ENCODE data around the gene FAM107B. TPM values are rescaled to one million over a fixed set of nuclear protein-coding genes. Genes with fewer than 3 reads are reported as not detected.

FAM107B gene
- total and polyA plus RNA-seq, 2 experiments from 2014 or later = 85.5 to 85.9 TPM

DNA sequence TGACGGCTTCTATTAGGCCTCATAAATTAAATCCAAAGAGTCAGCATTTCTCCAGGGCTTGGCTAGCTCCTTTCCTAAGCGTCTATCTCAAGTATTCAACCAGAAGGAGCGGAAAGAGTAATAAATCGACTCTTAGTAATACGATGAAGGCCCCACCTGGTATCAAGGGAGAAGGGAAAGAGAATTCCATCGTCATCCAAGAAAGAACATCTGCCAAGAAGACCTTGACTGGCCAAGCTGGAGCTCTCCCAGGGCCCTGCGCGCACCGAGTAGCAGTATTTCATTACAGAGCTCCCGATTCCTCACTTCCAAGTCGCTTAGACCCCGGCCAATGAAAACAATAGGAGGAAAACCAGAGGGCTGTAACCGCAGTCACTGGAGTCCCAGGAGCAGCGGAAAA, 266.0 kb downstream of the FAM107B start:
- 97% methylated on average over 14 of the region's 14 CpGs for WGBS (ENCODE audit: low lambda C conversion rate, missing lambda C conversion rate)

DNA sequence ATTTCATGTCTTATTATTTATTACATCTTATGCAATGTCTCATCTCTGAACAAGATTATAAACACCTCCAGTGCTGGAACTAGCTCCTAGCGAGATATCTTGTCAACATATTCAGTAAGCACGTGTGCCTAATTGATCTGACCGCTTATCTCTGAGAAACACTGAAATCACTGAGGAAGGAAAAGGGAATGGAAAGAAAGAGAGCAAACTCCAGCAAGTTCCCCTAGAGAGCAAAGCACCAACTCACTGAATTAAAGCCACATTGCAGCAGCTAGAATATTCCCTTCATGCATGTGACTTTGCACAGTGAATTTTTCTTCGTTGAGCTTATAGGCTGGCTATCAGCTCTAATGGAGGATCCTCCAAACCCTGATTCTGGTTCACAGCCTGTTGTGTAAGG, 266.9 kb downstream of the FAM107B start:
- Histone ChIP-seq H3K4me3 (no peak overlapping the region), H2AFZ (no peak overlapping the region), H3K27ac (no peak overlapping the region), H3K79me2 (no peaks in the 10 kb centered on the region), H4K20me1 (ENCODE audit: insufficient read depth, poor library complexity, severe bottlenecking) (no peaks in the 10 kb centered on the region), H3K9me3 (ENCODE audit: low read depth) (peaks cover 3% of the 10 kb centered on the region), H3K27me3 (no peaks in the 10 kb centered on the region), H3K36me3 (replicated peaks; ENCODE audit: insufficient read depth, low read depth) (peaks cover 2% of the 10 kb centered on the region), H3K4me2 (no peak overlapping the region), H3K9me2 (replicated peaks; ENCODE audit: insufficient read depth) (no peaks in the 10 kb centered on the region), H3K4me1 (ENCODE audit: insufficient read depth) (no peaks in the 10 kb centered on the region)
- 79% methylated on average over 4 of the region's 4 CpGs for WGBS (ENCODE audit: low lambda C conversion rate, missing lambda C conversion rate)
- DNase-seq (ENCODE audit: low spot score) = no peak
- TF ChIP-seq EZH2 (IDR thresholded peaks at IDR 0.05; ENCODE audit: borderline replicate concordance) = no peak

More for the DNA sequence above, 266.0 kb downstream of the FAM107B start:
- Histone ChIP-seq H3K79me2 (no peaks in the 10 kb centered on the region), H3K4me3 (no peak overlapping the region), H3K27ac (no peak overlapping the region), H3K4me2 (no peak overlapping the region), H3K27me3 (no peaks in the 10 kb centered on the region), H3K36me3 (replicated peaks; ENCODE audit: insufficient read depth, low read depth) (peaks cover 2% of the 10 kb centered on the region), H4K20me1 (ENCODE audit: insufficient read depth, poor library complexity, severe bottlenecking) (no peaks in the 10 kb centered on the region), H2AFZ (no peak overlapping the region), H3K9me2 (replicated peaks; ENCODE audit: insufficient read depth) (no peaks in the 10 kb centered on the region), H3K4me1 (ENCODE audit: insufficient read depth) (no peaks in the 10 kb centered on the region), H3K9me3 (ENCODE audit: low read depth) (peaks cover 3% of the 10 kb centered on the region)
- TF ChIP-seq EZH2 (IDR thresholded peaks at IDR 0.05; ENCODE audit: borderline replicate concordance) (no peak), EZH2phosphoT487 (IDR thresholded peaks at IDR 0.05; ENCODE audit: low read depth, severe bottlenecking, unreplicated experiment) (no peak)
- TF ChIP-seq, protein P1, sequence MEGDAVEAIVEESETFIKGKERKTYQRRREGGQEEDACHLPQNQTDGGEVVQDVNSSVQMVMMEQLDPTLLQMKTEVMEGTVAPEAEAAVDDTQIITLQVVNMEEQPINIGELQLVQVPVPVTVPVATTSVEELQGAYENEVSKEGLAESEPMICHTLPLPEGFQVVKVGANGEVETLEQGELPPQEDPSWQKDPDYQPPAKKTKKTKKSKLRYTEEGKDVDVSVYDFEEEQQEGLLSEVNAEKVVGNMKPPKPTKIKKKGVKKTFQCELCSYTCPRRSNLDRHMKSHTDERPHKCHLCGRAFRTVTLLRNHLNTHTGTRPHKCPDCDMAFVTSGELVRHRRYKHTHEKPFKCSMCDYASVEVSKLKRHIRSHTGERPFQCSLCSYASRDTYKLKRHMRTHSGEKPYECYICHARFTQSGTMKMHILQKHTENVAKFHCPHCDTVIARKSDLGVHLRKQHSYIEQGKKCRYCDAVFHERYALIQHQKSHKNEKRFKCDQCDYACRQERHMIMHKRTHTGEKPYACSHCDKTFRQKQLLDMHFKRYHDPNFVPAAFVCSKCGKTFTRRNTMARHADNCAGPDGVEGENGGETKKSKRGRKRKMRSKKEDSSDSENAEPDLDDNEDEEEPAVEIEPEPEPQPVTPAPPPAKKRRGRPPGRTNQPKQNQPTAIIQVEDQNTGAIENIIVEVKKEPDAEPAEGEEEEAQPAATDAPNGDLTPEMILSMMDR (IDR thresholded peaks at IDR 0.05; ENCODE audit: poor library complexity) = no peak
- no peak for DNase-seq (ENCODE audit: low spot score)

DNA sequence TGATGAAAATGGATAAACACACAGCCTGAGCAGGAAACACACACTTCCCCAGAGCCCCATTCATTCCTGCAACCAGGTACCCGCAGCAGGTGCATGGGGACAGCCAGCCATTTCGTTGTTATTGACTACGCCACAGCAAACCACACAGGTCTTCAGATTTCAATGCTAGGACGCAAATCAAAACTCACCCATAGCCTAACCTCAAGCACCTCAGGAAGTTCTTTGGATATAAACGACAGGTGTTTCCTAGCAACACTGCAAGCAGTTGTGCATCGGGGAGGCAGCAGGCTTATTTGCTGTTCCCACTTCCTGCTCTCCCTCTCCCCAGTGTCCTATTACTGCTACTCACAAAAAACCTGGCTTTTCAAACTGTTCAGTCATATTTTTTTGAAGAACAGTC, 267.5 kb downstream of the FAM107B start:
- peaks cover 3% of the 10 kb centered on the region for H3K9me3 ChIP-seq (ENCODE audit: low read depth)
- WGBS (ENCODE audit: low lambda C conversion rate, missing lambda C conversion rate) = 76% methylated on average over 6 of the region's 6 CpGs
- DNase-seq (ENCODE audit: low spot score) = no peak

DNA sequence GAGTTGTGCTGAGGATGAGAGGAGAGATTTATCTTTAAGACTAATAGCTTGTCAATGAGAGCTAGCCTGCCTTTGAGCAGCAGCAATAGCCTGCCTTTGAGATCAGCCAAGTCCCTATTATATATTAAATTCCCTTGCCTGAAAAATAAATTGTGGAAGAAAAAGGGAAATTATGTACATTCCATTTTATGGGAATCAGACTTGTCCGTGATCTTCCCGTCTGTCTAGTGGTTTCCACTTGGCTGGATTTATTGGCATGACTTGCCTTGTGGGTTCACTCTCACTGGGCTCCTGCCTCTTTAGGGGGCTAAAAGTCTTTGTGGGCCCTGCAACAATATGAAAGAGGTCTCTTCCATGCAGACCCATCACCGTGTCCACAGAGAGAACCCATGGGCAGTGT, 272.3 kb downstream of the FAM107B start:
- H4K20me1 ChIP-seq (ENCODE audit: insufficient read depth, poor library complexity, severe bottlenecking) = no peaks in the 10 kb centered on the region
- H3K79me2 ChIP-seq = no peaks in the 10 kb centered on the region
- no peaks in the 10 kb centered on the region for H3K9me2 ChIP-seq (replicated peaks; ENCODE audit: insufficient read depth)
- no peak overlapping the region for H3K4me3 ChIP-seq
- H3K36me3 ChIP-seq (replicated peaks; ENCODE audit: insufficient read depth, low read depth) = no peaks in the 10 kb centered on the region
- H3K27me3 ChIP-seq = no peaks in the 10 kb centered on the region
- TF ChIP-seq, protein P1 (IDR thresholded peaks at IDR 0.05; ENCODE audit: poor library complexity) = no peak
- no peak for TF ChIP-seq EZH2phosphoT487 (IDR thresholded peaks at IDR 0.05; ENCODE audit: low read depth, severe bottlenecking, unreplicated experiment)
- TF ChIP-seq EZH2 (IDR thresholded peaks at IDR 0.05; ENCODE audit: borderline replicate concordance) = no peak
- no peak for DNase-seq (ENCODE audit: low spot score)
- H3K4me2 ChIP-seq = no peak overlapping the region
- 90% methylated on average over 3 of the region's 3 CpGs for WGBS (ENCODE audit: low lambda C conversion rate, missing lambda C conversion rate)
- H3K27ac ChIP-seq = no peak overlapping the region
- no peaks in the 10 kb centered on the region for H3K4me1 ChIP-seq (ENCODE audit: insufficient read depth)
- H2AFZ ChIP-seq = no peak overlapping the region
- H3K9me3 ChIP-seq (ENCODE audit: low read depth) = no peaks in the 10 kb centered on the region

More for the DNA sequence above, 267.5 kb downstream of the FAM107B start:
- Histone ChIP-seq H3K9me2 (replicated peaks; ENCODE audit: insufficient read depth) (no peaks in the 10 kb centered on the region), H3K36me3 (replicated peaks; ENCODE audit: insufficient read depth, low read depth) (peaks cover 2% of the 10 kb centered on the region), H3K27ac (no peak overlapping the region), H3K79me2 (no peaks in the 10 kb centered on the region), H2AFZ (no peak overlapping the region), H3K4me3 (no peak overlapping the region), H3K4me2 (no peak overlapping the region), H3K4me1 (ENCODE audit: insufficient read depth) (no peaks in the 10 kb centered on the region), H4K20me1 (ENCODE audit: insufficient read depth, poor library complexity, severe bottlenecking) (no peaks in the 10 kb centered on the region), H3K27me3 (no peaks in the 10 kb centered on the region)
- TF ChIP-seq EZH2 (IDR thresholded peaks at IDR 0.05; ENCODE audit: borderline replicate concordance) (no peak), EZH2phosphoT487 (IDR thresholded peaks at IDR 0.05; ENCODE audit: low read depth, severe bottlenecking, unreplicated experiment) (no peak)
- TF ChIP-seq, protein P1 (IDR thresholded peaks at IDR 0.05; ENCODE audit: poor library complexity) = no peak

Data from hepatocyte (in vitro differentiated cells).